GM12864 (cell line): Measurements from ENCODE around the gene CHRNE.

ENCODE experiments used
- DNase-seq: peaks from one replicate; pipeline ENCODE4 v3.0.0-alpha.2; 2011; ENCODE audit warnings: low read depth
- H3K4me3 ChIP-seq: 2 replicates; pipeline ENCODE4 v1.5.1; 2011; ENCODE audit warnings: mild to moderate bottlenecking, low read depth, low read length, control low read depth
- CTCF ChIP-seq: IDR thresholded peaks from 2 replicates; pipeline ENCODE4 v1.5.1; 2011; ENCODE audit warnings: low read depth, mild to moderate bottlenecking, moderate library complexity, low read length, control low read depth, inconsistent platforms; ENCODE audit errors: missing control alignments

CHRNE gene

GRCh38 chr17:4903051-4903818 lies at the start of gene CHRNE:
CHRNE (minus strand) TSS chr17:4903098; CDS start chr17:4903063, 35 bp downstream.
- peak; percentile 64 for DNase-seq
- peak; percentile 87 for TF ChIP-seq CTCF
- H3K4me3 ChIP-seq: no peak within 1 kb of the TSS

GRCh38 chr17:4951486-4951885 lies 48.6 kb upstream of the CHRNE start:
- no peak for DNase-seq
- no peak overlapping the region for H3K4me3 ChIP-seq
- no peak for TF ChIP-seq CTCF

- no peak for TF ChIP-seq CTCF
- no peak for DNase-seq
Measured at GRCh38 chr17:4950746-4951204, 47.9 kb upstream of the CHRNE start, which contains the start of gene ENO3. ENO3 (plus strand) TSS chr17:4951119; CDS start chr17:4951830, 711 bp downstream.

GRCh38 chr17:4950075-4950745 lies 47.3 kb upstream of the CHRNE start:
- DNase-seq: no peak
- no peak for TF ChIP-seq CTCF
- peak overlapping the region; percentile 93 for H3K4me3 ChIP-seq

More at GRCh38 chr17:4950746-4951204, 47.9 kb upstream of the CHRNE start, which contains the start of gene ENO3:
- peak within 1 kb of the TSS; percentile 93 for H3K4me3 ChIP-seq

- TF ChIP-seq CTCF: no peak
- H3K4me3 ChIP-seq: peak overlapping the region; percentile 93
- peak; percentile 89 for DNase-seq
Measured at GRCh38 chr17:4949321-4950074, 46.6 kb upstream of the CHRNE start.

- TF ChIP-seq CTCF: no peak
- H3K4me3 ChIP-seq: peak overlapping the region; percentile 93
- no peak for DNase-seq
Measured at GRCh38 chr17:4948931-4949320, 46.0 kb upstream of the CHRNE start.
